HG03575 (cell line): Measurements from ENCODE around the gene SCAANT1.

Experiments used
- ATAC-seq: cut with Tn5 transposase; IDR thresholded peaks from one replicate; pipeline ENCODE4 v1.9.1; 2021; ENCODE audit not compliant: unreplicated experiment, insufficient number of reproducible peaks, low FRiP score; ENCODE audit errors: extremely low read depth

Gene SCAANT1

GRCh38 chr3:63872135-63872924 is 39.9 kb downstream of the SCAANT1 start:
- ATAC-seq = no peak

GRCh38 chr3:63870615-63871005 is 41.6 kb downstream of the SCAANT1 start:
- ATAC-seq = no peak

GRCh38 chr3:63869940-63870614 is 42.1 kb downstream of the SCAANT1 start:
- ATAC-seq = no peak

- ATAC-seq = no peak
These were observed 45.0 kb downstream of the SCAANT1 start for GRCh38 chr3:63867225-63867624.

- no peak for ATAC-seq
These were observed 47.2 kb downstream of the SCAANT1 start for GRCh38 chr3:63864965-63865327.

GRCh38 chr3:63864008-63864964 is 47.9 kb downstream of the SCAANT1 start:
- ATAC-seq = no peak

GRCh38 chr3:63863150-63864007 is 48.8 kb downstream of the SCAANT1 start, which contains the start of the genes ATXN7 and THOC7:
Gene ATXN7, plus strand, starts transcription at chr3:63863867. Its CDS starts 48,732 bp downstream, at chr3:63912599.
Gene THOC7, minus strand, starts transcription at chr3:63863805. Its CDS starts 15 bp downstream, at chr3:63863790.
- no peak for ATAC-seq

- no peak for ATAC-seq
These were observed 49.4 kb downstream of the SCAANT1 start for GRCh38 chr3:63862804-63863149.
